OCI-LY3 (cell line): Measurements from ENCODE around the gene LOXL1.

ENCODE experiments used
- CTCF ChIP-seq: fragments of 200-600, 300-600 bp; sonication (generic); IDR thresholded peaks from 2 replicates; pipeline ENCODE4 v1.5.1; 2014; ENCODE audit warnings: antibody characterized with exemption, low read length, low read depth
- EZH2phosphoT487 ChIP-seq: fragments of 200-600 bp; shearing (Covaris generic); IDR thresholded peaks from 2 replicates; pipeline ENCODE4 v1.6.1; 2018; ENCODE audit warnings: antibody characterized with exemption, mixed run types, low read depth

GRCh38 chr15:73959801-73960200, 33.5 kb downstream of the LOXL1 start:
- TF ChIP-seq CTCF = no peak
- no peak for TF ChIP-seq EZH2phosphoT487
